Upper lobe of left lung (tissue), 4 donors: ENCODE data around the gene SMG5.

Experiments
- EP300 ChIP-seq, 4 donors: sonication (generic); formaldehyde crosslinking; IDR thresholded peaks; one replicate each; pipeline ENCODE4 v1.5.1; 2017; ENCODE audit warnings: antibody characterized with exemption in 4 of 4, control low read depth in 2 of 4
- POLR2A ChIP-seq, 4 donors: fragments of 450-650 bp; IDR thresholded peaks; one replicate each; pipeline ENCODE4 v1.5.1; 2016 to 2017; ENCODE audit warnings: antibody characterized with exemption in 4 of 4, mild to moderate bottlenecking in 2 of 4
- POLR2AphosphoS5 ChIP-seq, 2 donors: sonication (generic); formaldehyde crosslinking; IDR thresholded peaks; one replicate each; pipeline ENCODE4 v1.5.1; 2017; ENCODE audit warnings: antibody characterized with exemption in 2 of 2
- TF ChIP-seq, protein P1 (sequence below), 6 experiments: fragments of 450-650 bp in 4 of 6; fragments of 200-600 bp in 2 of 6; sonication (generic) in 2 of 6; IDR thresholded peaks; one replicate each; pipeline ENCODE4 v1.5.1; 2016 to 2019; ENCODE audit warnings: antibody characterized with exemption in 6 of 6

DNA sequence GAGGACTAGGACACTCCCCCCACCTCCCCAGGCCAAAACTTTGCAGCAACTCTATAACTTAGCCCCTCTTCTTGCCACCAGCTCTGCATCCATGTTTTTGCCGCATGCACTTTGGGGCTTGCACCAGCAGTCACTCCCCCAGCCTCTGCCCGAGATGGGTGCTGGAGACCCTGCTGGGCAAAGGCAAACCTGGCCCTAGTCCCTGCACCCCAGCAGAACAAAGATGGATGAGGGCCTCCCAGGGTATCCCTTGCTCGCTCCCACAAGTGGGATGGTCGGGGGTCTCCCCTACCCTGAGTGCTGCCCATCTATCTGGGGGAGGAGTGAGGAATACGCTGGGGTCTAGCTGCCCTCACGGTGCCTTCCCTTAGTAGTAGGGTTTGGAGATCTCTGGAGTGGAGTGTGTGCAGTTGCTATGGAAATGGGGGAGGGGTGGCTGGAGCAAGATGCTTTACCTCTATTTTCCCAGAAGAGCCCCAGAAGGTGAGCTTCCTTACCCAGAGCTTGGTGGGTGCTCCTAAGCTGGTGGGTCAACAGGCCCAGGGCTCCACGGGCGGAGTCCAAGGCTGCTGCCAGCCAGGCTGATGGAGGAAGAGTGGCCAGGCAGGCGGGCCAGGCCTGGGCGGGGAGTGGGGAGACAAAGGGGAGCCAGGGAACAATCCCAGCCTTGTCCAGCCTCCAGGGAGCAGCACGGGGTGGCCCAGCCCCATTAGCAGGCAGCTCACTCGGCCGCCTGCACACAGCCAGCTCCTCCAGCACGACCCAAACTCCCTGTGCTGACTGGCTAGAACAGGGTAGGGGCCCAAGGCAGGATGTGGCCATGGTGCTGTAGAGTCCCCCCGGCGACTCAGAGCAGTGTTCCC lies 34.9 kb downstream of the SMG5 start, which contains the start of gene PAQR6:
- TF ChIP-seq, protein P1, sequence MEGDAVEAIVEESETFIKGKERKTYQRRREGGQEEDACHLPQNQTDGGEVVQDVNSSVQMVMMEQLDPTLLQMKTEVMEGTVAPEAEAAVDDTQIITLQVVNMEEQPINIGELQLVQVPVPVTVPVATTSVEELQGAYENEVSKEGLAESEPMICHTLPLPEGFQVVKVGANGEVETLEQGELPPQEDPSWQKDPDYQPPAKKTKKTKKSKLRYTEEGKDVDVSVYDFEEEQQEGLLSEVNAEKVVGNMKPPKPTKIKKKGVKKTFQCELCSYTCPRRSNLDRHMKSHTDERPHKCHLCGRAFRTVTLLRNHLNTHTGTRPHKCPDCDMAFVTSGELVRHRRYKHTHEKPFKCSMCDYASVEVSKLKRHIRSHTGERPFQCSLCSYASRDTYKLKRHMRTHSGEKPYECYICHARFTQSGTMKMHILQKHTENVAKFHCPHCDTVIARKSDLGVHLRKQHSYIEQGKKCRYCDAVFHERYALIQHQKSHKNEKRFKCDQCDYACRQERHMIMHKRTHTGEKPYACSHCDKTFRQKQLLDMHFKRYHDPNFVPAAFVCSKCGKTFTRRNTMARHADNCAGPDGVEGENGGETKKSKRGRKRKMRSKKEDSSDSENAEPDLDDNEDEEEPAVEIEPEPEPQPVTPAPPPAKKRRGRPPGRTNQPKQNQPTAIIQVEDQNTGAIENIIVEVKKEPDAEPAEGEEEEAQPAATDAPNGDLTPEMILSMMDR (IDR thresholded peaks at IDR 0.05), result no peak
- no peak for TF ChIP-seq POLR2AphosphoS5 (IDR thresholded peaks at IDR 0.05)
- no peak for TF ChIP-seq POLR2A (IDR thresholded peaks at IDR 0.05)
- no peak for TF ChIP-seq EP300 (IDR thresholded peaks at IDR 0.05)
